ENCODE measurements around the gene CFHR4. TPM values are rescaled to one million over a fixed set of nuclear protein-coding genes. Genes with fewer than 3 reads are reported as not detected.
"Not testable (repeated sequence)": the region's sequence is repeated elsewhere in the genome, so short reads cannot be mapped to it uniquely, and the experiment has no call there.

The CFHR4 gene
- total RNA-seq, 3 donors from 2014 or later, result not detected

- H3K4me3 ChIP-seq, ATAC-seq: not testable (repeated sequence)
These were observed 45.0 kb downstream of the CFHR4 start for GRCh38 chr1:196932853-196933252.

GRCh38 chr1:196933531-196934189 lies 45.8 kb downstream of the CFHR4 start:
- Histone ChIP-seq H3K4me3 (no peak overlapping the region), H3K9me3 (no peaks in the 10 kb centered on the region), H3K4me1 (ENCODE audit: low read depth) (no peaks in the 10 kb centered on the region), H3K36me3 (ENCODE audit: low read depth) (no peaks in the 10 kb centered on the region)
- TF ChIP-seq CTCF (IDR thresholded peaks at IDR 0.05), result no peak
- no peak for ATAC-seq
- intact Hi-C loops (cut with DNase I, micrococcal nuclease), result no loop called here
- DNase-seq, result peak in 1 of 3 donors; percentile 45

More at GRCh38 chr1:196932853-196933252, 45.0 kb downstream of the CFHR4 start:
- H3K4me1 ChIP-seq (ENCODE audit: low read depth); H3K9me3 ChIP-seq; H3K36me3 ChIP-seq (ENCODE audit: low read depth); DNase-seq; intact Hi-C loops (cut with DNase I, micrococcal nuclease): not testable (repeated sequence)

GRCh38 chr1:196941474-196941873 lies 53.6 kb downstream of the CFHR4 start:
- intact Hi-C loops (cut with DNase I, micrococcal nuclease); H3K9me3 ChIP-seq; ATAC-seq; H3K4me1 ChIP-seq (ENCODE audit: low read depth); H3K36me3 ChIP-seq (ENCODE audit: low read depth); DNase-seq; H3K4me3 ChIP-seq: not testable (repeated sequence)

GRCh38 chr1:196943568-196943967 lies 55.7 kb downstream of the CFHR4 start, which contains the start of gene CFHR2:
CFHR2 (plus strand) TSS chr1:196943738; CDS start chr1:196943881, 143 bp downstream.
- H3K4me3 ChIP-seq; DNase-seq; ATAC-seq; intact Hi-C loops (cut with DNase I, micrococcal nuclease); H3K9me3 ChIP-seq; H3K4me1 ChIP-seq (ENCODE audit: low read depth); H3K36me3 ChIP-seq (ENCODE audit: low read depth): not testable (repeated sequence)

GRCh38 chr1:196951711-196952394 lies 64.0 kb downstream of the CFHR4 start:
- intact Hi-C loops (cut with DNase I, micrococcal nuclease), result no loop called here

GRCh38 chr1:196954778-196955177 lies 66.9 kb downstream of the CFHR4 start:
- no peaks in the 10 kb centered on the region for H3K4me1 ChIP-seq (ENCODE audit: low read depth)
- no peaks in the 10 kb centered on the region for H3K9me3 ChIP-seq
- no peak for DNase-seq
- no peak for ATAC-seq
- intact Hi-C loops (cut with DNase I, micrococcal nuclease), result no loop called here
- H3K4me3 ChIP-seq, result no peak overlapping the region
- TF ChIP-seq CTCF (IDR thresholded peaks at IDR 0.05), result no peak
- H3K36me3 ChIP-seq (ENCODE audit: low read depth), result no peaks in the 10 kb centered on the region

More at GRCh38 chr1:196951711-196952394, 64.0 kb downstream of the CFHR4 start:
- Histone ChIP-seq H3K36me3 (ENCODE audit: low read depth) (no peaks in the 10 kb centered on the region), H3K4me3 (no peak overlapping the region), H3K4me1 (ENCODE audit: low read depth) (no peaks in the 10 kb centered on the region), H3K9me3 (no peaks in the 10 kb centered on the region)
- TF ChIP-seq CTCF (IDR thresholded peaks at IDR 0.05), result no peak
- no peak for DNase-seq
- no peak for ATAC-seq

- TF ChIP-seq CTCF (IDR thresholded peaks at IDR 0.05), result no peak
- intact Hi-C loops (cut with DNase I, micrococcal nuclease), result no loop called here
- no peaks in the 10 kb centered on the region for H3K36me3 ChIP-seq (ENCODE audit: low read depth)
- DNase-seq (no peak), ATAC-seq (no peak)
- H3K4me1 ChIP-seq (ENCODE audit: low read depth), result no peaks in the 10 kb centered on the region
- no peak overlapping the region for H3K4me3 ChIP-seq
- no peaks in the 10 kb centered on the region for H3K9me3 ChIP-seq
These were observed 68.1 kb downstream of the CFHR4 start for GRCh38 chr1:196955926-196956325.
